ENCODE data around the gene TINCR.

DNA sequence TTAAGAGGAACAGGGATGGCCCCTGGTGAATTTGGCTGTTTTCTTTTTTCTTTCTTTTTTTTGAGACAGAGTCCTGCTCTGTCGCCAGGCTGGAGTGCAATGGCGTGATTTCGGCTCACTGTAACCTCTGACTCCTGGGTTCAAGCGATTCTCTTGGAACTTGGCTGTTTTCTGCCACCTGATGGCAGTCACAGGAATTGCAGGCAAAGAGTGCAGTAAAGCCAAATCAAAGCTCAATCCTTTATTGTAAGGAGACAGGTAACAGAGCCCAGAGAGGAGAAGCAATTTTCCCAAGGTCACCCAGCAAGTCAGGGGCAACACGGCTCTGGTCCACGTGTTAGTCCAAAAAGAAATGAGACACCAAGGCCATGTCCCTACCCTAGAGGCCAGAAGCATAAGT is 6.2 kb downstream of the TINCR start:
- no peak for TF ChIP-seq EZH2 (IDR thresholded peaks at IDR 0.05; ENCODE audit: borderline replicate concordance, insufficient read depth, low read depth, low read length, poor library complexity, severe bottlenecking)
- peak; percentile 12 for TF ChIP-seq CTCF (IDR thresholded peaks at IDR 0.05)
